Stimulated activated CD4-positive, alpha-beta T cell treated with anti-CD3 and anti-CD28 coated beads, Interleukin-4, amount 100 ng/mL, for 48 hours (primary cell): ENCODE measurements around the gene MYBPH.

Experiments used
- DNase-seq, 2 donors: peaks; one replicate each; pipeline ENCODE4 v3.0.0-alpha.2; 2020; ENCODE audit warnings: low read depth in 2 of 2

The MYBPH gene

GRCh38 chr1:203129501-203130231, 46.0 kb downstream of the MYBPH start:
- no peak for DNase-seq

GRCh38 chr1:203128716-203129500, 46.7 kb downstream of the MYBPH start:
- DNase-seq = no peak

- DNase-seq = no peak
Observed at GRCh38 chr1:203128431-203128715, 47.3 kb downstream of the MYBPH start.

- no peak for DNase-seq
Observed at GRCh38 chr1:203127666-203128430, 47.8 kb downstream of the MYBPH start, which contains the start of gene ADORA1. Gene ADORA1, plus strand, starts transcription at chr1:203127726. Its CDS starts 1,116 bp downstream, at chr1:203128842.

- no peak for DNase-seq
Observed at GRCh38 chr1:203126866-203127665, 48.6 kb downstream of the MYBPH start.

GRCh38 chr1:203126151-203126865, 49.3 kb downstream of the MYBPH start:
- no peak for DNase-seq

- DNase-seq = no peak
Observed at GRCh38 chr1:203124546-203125317, 50.9 kb downstream of the MYBPH start.

GRCh38 chr1:203124011-203124410, 51.6 kb downstream of the MYBPH start:
- DNase-seq = no peak

- DNase-seq = no peak
Observed at GRCh38 chr1:203122159-203122558, 53.5 kb downstream of the MYBPH start.

- DNase-seq = no peak
Observed at GRCh38 chr1:203121186-203122015, 54.2 kb downstream of the MYBPH start.

GRCh38 chr1:203120325-203121153, 55.1 kb downstream of the MYBPH start:
- DNase-seq = no peak
